Activated effector memory CD4-positive, alpha-beta T cell treated with anti-CD3 and anti-CD28 coated beads, Interleukin-2, amount 50 U/mL, for 16 hours (primary cell): ENCODE results near the gene IGF2BP3.

Experiments used
- DNase-seq: peaks from one replicate; pipeline ENCODE4 v3.0.0-alpha.2; 2020

Gene IGF2BP3

GRCh38 chr7:23372611-23373010 is 97.7 kb downstream of the IGF2BP3 start:
- DNase-seq = no peak

- no peak for DNase-seq
Measured at GRCh38 chr7:23371654-23372053, 98.6 kb downstream of the IGF2BP3 start.

- DNase-seq = no peak
Measured at GRCh38 chr7:23369695-23370404, 100.4 kb downstream of the IGF2BP3 start.

GRCh38 chr7:23369100-23369499 is 101.2 kb downstream of the IGF2BP3 start:
- DNase-seq = no peak

GRCh38 chr7:23358152-23358674 is 112.1 kb downstream of the IGF2BP3 start:
- no peak for DNase-seq

GRCh38 chr7:23357190-23358093 is 112.8 kb downstream of the IGF2BP3 start:
- DNase-seq = no peak

- no peak for DNase-seq
Measured at GRCh38 chr7:23356726-23357125, 113.6 kb downstream of the IGF2BP3 start.

GRCh38 chr7:23356168-23356567 is 114.1 kb downstream of the IGF2BP3 start:
- DNase-seq = no peak

- DNase-seq = no peak
Measured at GRCh38 chr7:23353172-23353571, 117.1 kb downstream of the IGF2BP3 start.

GRCh38 chr7:23350466-23350865 is 119.8 kb downstream of the IGF2BP3 start:
- DNase-seq = no peak

GRCh38 chr7:23349484-23350157 is 120.7 kb downstream of the IGF2BP3 start:
- no peak for DNase-seq

GRCh38 chr7:23347682-23348180 is 122.6 kb downstream of the IGF2BP3 start:
- no peak for DNase-seq

- DNase-seq = no peak
Measured at GRCh38 chr7:23347033-23347681, 123.1 kb downstream of the IGF2BP3 start.

- DNase-seq = no peak
Measured at GRCh38 chr7:23346316-23346715, 124.0 kb downstream of the IGF2BP3 start.

GRCh38 chr7:23345601-23346000 is 124.7 kb downstream of the IGF2BP3 start:
- no peak for DNase-seq

- DNase-seq = no peak
Measured at GRCh38 chr7:23343806-23344475, 126.3 kb downstream of the IGF2BP3 start.

GRCh38 chr7:23343102-23343501 is 127.2 kb downstream of the IGF2BP3 start:
- DNase-seq = no peak

- DNase-seq = no peak
Measured at GRCh38 chr7:23341846-23342598, 128.3 kb downstream of the IGF2BP3 start.

- no peak for DNase-seq
Measured at GRCh38 chr7:23338863-23339262, 131.4 kb downstream of the IGF2BP3 start.

GRCh38 chr7:23338439-23338838 is 131.9 kb downstream of the IGF2BP3 start:
- DNase-seq = no peak

- DNase-seq = no peak
Measured at GRCh38 chr7:23337374-23337773, 132.9 kb downstream of the IGF2BP3 start.
